ENCODE data around the gene PTPA.

The PTPA gene

DNA sequence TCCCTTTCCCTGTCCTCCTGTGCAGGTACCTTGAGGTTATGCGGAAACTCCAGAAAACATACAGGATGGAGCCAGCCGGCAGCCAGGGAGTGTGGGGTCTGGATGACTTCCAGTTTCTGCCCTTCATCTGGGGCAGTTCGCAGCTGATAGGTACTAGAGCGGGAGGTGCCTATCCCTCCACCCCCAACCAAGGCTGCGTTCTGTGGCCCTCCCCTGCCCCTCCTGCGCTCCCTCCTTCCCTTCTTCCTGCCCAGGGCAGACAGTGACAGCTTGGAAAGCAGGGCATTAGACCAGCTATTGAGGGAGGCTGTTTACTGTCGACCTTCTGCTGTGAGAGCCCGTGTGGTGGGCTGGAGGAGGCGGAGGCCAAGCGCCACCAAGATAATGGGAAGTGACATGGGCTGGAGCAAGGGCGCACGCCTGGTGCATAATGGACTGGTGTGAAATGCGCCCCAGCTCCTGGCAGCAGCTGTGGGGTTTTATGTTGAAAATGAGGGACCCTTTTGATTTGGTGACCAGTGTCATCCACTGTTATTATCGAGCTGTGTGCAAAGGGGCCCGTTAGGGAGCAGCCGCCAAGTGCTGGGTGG lies 25.3 kb downstream of the PTPA start:
- no peak for DNase-seq (ENCODE audit: low read depth in 1 of 2, low spot score in 1 of 2)

DNA sequence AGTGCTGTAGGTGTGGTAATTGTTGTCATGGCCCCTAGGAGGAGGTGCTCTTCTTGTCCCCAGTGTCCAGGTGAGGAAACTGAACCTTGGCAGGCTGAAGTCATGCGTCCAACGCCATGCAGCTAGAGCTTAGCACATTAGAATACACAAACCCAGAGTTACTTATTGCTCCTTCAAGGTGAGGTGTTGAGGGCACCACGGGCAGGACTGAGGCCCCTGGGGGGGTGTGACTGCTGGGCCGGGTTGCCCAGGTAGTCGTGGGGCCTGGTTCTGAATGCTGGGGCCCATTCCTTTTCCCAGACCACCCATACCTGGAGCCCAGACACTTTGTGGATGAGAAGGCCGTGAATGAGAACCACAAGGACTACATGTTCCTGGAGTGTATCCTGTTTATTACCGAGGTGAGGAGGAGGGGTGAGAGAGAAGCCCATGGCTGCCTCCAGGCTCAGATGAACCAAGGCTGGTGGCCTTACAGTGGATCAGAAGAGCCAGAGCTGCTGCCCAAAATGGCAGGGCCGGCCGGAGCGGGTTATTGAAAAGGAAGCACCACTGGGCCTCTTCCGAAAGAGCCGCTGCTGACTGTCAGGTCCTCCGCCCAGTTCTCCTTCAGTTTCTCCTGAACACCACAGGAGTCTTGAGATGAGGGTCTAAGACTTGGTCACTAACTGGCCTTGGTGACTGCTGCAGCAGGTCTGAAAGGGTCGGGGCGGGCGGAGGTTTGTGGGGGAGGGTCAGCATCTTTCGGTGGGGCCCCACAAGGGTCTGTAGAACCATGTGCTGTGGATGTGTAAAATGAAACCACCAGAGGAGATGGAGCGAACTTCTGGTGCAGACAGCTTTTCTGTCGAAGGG lies 26.3 kb downstream of the PTPA start:
- no peak for DNase-seq (ENCODE audit: low read depth in 1 of 2, low spot score in 1 of 2)

DNA sequence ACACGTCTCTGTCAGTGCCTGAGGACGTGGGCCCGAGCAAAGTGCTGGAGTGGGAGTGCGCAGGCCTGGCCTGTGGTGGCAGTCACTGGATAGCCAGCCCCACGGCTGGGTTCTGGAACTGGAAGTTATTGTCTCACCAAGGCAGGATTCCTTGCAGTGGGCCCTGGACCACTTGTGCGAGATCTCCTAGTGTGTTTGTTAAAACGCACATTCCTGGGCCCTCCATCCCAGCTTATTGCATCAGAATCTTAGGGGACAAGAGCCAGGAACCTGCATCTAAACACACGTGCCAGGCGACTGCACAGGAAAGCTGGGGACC lies 26.9 kb downstream of the PTPA start:
- DNase-seq (ENCODE audit: low read depth in 1 of 2, low spot score in 1 of 2) = no peak

DNA sequence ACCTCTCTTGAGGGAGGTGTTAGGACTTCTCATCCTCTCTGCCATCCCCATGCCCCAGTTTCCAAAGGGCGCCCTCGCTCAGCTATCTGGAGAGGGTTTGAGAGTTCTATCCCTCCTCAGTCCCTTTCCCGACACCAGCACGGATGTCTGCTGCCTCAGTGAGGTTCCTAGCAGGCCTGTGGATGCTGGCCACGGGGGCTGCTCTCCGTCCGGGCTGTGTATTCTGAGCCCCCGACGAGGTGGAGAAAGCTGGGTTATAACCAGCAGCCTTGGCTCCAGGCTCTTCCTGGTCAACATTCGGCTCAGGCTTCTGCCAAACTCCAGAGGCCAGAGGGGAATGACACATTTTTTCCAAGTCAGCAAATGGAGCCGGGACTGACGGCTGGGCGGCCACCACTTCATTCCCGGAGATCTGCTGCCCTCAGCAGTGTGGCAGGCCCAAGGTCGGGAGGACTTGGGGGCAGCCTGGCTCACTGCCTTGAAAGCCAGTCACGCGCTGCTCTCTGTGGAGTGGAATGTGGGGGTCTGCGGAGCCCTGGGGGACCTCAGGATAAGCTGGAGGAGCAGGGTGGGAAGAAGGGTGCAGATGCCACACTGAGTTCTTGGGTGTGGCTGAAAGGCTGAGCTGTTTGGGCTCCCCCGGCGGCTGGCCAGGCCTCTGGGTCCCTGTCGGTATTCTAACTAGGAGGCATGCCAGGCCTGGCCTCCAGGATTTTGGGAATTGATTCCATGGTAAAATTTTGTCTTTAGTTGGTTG lies 27.4 kb downstream of the PTPA start:
- no peak for DNase-seq (ENCODE audit: low read depth in 1 of 2, low spot score in 1 of 2)

DNA sequence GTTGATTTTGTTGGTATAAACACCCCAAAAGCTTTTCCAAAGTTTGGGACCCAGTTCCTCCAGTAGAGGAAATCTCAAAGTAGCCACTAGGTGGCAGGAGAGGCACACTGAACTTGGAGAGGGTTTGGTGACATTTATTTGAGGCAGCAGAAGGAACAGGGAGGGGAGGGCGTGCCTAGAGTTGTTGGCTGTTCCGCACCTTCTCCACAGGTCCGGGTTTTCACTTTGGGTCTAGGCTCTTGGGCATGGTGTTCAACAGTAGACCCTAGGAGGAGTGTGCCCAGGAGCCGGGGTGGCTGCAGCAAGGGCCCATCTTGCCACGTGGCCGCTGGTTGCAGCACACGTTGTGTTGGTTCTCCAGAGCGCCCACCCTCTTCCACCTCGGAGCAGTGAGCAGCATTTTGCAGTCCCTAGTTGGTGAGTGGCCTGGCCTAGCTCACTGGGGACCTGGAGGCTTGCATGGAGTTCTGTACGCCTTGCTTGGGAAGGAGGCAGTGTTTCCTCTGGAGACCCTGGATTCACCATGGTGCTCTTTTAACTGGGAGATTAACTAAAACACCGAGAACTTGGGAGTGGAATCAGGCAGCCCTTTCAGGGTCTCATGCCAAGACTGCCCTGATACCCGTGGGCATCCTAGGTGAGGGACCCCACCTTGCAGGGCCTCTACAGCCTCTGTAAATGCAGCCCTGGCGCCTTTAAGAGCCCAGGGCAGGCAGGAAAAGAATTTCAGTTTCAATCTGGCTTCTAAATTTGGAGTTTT lies 28.2 kb downstream of the PTPA start:
- peak; percentile 44 to 54 for DNase-seq (ENCODE audit: low read depth in 1 of 2, low spot score in 1 of 2)

DNA sequence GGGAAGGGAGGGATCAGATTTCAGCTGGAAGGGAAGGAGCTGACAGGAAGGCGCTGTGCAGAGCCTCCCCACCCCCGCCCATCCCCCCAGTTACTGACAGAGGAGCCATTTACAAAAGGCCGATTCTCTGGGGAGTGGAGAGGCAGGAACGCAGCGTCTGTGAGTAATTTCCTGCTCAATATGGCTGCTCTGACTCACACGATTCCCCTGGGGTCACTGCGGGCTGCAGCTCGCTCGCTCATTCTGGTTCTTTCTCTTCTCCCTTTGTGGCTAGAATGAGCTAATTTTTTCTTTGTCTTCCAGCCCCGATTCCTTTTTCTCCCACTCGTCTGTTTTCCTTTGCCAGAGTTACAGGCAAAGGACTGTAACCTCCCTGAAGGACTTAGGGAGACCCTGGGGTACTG lies 28.8 kb downstream of the PTPA start:
- DNase-seq (ENCODE audit: low read depth in 1 of 2, low spot score in 1 of 2) = peak; percentile 49 to 66

DNA sequence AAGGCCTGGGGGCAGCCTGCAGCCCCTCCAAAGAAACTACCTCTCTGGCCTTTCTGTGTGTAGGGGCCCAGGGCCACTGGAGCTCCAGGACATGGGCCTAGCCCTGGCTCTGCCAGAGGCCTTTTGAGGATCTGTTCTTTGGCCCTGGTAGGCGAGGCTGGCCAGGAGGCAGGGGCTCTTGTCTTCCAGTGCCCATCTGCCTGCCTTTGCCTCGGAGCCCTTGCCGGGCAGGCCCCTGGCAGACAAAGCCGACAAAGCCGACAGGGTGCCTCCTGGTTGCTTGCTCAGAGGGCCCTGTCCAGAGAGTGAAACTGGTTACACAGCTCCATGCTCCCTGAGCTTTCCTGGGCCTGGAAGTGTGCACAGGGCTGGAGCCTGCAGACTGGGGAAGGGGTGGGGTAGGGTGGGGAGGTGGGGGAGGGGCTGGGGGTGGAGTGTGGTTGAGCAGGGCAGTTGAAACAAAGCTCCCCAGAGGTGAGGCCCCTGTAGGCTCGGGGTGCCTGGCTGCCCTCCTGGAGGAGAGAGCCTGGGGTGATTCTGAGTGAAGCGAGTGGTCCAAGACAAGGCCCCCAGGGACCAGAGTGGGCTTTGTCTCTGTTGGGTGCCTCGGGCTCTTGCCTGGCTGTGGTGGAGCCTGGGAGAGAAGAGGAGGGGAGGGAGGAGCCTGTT lies 29.3 kb downstream of the PTPA start:
- DNase-seq (ENCODE audit: low read depth in 1 of 2, low spot score in 1 of 2) = no peak

DNA sequence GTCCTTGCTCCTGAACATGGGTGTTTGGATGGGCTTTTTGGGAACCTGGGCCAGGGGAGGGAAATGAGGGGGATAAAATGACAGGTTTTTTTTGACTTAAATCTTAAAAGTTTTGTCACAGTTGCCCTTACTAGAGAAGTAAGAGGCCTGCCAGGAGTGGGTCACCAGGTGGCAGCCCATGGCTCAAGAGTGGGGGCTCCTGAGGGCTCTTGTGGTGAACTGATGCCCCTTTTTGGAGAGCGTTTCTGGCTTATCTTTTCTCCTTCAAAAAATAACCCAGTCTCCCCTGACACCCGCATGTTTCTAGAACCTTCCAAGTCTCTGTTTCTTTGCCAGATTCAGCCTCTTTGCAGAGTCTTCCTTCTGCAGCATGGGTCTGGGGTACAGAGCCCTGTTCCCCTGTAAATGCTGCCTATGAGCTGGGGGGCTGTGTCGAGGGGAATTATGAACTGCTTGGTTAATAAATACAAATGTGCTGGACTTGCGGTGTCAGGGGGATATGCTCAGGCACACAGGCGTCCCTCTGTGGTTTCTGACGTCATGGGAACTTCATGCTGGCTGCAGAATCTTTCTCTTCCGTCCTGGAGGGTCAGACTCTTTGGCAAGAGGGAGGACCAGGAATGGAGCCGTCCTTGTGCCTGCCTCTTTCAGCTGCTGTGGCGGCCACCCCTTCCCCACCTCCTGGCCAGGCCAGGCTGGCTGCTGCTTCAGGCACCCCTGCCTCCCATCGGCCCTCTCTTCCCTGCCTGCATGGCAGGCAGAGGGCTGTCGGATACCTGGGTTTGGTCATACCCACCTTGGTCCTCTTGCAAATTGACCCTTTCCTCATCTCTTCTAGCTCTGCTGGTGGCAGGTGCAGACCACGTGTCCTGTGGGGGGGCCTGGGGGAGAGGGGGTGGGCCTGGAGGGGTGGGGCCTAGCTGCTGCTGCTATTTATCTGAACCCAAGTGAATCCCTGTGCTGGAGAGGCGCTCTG lies 30.1 kb downstream of the PTPA start:
- DNase-seq (ENCODE audit: low read depth in 1 of 2, low spot score in 1 of 2) = peak in 1 of 2 donors; percentile 9

DNA sequence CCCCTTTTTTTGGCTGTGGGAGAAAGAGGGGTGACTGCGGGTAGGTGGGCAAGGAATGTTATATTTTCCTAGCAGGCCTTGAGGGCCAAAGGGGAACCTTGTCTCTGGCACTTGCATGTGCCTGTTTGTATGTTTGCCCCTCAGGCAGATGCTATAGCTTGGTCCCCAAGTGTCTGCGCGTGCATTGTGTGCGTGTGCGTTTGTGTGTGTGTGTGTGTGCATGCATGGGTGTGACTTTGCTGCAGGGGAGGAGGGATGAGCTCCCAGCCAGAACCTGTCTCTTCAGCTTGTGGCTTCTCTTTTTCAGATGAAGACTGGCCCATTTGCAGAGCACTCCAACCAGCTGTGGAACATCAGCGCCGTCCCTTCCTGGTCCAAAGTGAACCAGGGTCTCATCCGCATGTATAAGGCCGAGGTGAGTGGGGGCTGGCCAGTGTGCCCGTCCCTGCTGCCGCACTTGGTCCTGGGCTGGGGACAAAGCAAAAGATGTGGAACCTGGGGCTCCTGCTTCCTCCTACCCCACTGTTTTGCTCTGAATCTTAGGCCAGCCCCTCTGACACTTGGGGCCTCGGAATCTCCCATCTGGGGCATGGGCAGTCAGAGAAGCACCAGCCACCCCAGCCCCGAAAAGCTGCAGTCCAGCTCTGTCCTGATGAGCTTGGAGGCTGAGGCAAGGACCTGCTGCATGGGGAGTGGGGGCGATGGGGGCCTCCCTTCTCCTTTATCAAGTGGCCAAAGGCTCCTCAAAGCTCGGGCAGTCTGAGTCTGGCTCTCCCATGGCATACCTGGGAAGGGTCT lies 31.1 kb downstream of the PTPA start:
- DNase-seq (ENCODE audit: low read depth in 1 of 2, low spot score in 1 of 2) = no peak

DNA sequence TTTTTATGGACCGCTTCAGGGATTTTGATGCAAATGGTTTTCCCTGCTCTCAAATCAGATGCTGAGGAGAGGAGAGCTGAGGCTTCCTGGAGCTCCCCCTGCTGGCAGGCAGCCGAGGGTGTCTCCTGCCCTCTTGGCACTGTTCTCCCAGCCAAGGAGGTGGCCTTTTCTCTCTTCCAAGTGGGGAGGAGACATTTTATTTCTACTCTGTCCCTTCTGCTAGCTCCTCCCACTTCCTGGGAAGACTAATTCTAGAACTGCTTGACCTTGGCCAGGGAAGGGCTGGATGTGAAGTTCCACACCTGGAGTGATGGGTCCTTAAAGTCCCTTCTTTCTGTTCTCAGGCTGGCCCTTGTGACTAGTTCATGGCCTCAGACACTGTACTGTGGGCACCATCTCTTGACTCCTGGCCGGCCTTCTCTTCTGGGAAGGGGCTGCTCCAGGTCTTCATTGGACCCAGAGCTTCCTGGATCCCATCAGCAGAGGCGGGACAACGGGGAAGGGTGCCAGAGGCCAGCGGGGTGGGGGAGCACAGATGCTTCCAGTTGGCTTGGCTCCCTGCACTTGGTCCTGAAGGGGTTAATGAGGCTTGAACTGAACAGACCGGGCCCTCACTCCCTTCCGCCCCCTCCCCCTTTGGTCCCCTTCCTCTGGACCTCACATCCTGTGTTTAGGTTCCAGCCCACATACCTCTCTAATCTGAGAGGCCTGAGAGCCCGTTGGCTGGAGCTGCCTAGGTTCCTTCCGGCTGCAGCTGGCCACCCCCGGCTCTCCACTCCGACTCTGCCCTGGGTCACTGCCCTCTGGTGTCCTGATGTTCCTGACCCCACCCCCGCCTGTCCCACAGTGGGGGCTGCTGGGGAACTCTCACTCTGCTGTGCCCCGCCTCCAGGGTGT lies 32.1 kb downstream of the PTPA start:
- DNase-seq (ENCODE audit: low read depth in 1 of 2, low spot score in 1 of 2) = peak; percentile 53 to 56

DNA sequence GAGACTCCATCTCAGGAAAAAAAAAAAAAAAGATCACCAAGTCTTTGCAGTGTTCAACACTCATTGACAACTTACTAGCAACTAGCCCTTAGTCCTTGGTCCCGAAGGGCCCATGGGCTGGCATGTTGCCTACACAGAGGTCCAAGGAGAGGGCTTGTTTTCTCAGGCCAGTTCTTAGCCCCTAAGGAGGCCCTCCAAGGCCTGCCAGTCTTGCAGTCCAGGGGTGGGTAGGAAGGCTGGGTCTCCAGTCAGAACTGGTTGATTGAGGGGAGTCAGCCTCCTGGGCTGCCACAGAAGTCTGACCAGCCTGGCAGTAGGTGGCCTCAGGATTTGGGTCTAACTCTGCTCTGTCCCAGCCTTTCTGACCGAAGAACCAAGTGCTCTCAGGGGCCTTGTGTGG lies 34.1 kb downstream of the PTPA start:
- no peak for DNase-seq (ENCODE audit: low read depth in 1 of 2, low spot score in 1 of 2)

DNA sequence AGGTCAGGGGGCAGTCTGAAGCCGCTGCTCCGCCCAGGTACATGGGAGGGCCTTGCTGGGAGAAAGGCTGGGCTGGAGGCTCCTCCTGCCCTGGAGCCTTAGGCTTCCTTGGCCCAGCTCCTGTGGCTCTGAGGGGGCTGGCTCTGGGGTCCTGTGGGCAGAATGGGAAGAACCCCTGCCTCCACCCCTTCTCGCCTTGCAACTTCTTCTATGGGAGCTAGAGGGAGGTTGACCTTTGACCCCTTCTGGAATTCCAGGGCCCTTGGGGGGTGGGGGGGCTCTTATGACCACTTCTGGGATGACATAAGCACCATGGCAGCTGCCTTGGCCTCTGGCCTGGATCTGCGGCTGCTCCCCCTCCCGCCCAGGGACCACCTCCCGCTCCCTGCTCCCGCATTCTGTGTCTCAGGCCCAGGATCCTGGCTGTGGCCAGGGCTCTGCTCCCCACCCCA lies 34.7 kb downstream of the PTPA start:
- no peak for DNase-seq (ENCODE audit: low read depth in 1 of 2, low spot score in 1 of 2)

DNA sequence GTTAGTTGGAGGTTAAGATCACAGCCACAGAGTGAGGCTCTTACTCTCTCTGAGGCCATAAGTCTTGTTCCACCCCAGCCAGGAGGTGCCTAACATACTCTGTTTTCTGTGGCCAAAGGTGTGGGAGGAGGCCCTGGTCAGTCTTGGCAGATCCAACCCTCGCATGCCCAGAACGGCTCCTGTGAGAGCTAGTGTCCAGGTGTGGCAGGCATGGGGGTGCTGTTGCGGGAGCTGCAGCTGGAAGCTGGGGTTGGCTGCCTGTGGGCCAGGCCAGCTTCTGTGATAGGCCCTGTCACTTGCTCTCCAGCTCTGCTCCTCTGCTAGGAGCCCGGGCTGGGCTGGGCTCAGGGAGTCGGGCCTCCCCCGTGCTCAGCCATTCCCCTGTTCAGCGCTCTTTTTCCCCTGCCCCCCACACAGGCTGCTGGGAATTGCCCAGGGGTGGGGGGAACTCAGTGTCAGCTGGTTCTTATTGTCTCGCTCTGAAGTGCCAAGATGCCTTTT lies 35.3 kb downstream of the PTPA start:
- DNase-seq (ENCODE audit: low read depth in 1 of 2, low spot score in 1 of 2) = no peak

DNA sequence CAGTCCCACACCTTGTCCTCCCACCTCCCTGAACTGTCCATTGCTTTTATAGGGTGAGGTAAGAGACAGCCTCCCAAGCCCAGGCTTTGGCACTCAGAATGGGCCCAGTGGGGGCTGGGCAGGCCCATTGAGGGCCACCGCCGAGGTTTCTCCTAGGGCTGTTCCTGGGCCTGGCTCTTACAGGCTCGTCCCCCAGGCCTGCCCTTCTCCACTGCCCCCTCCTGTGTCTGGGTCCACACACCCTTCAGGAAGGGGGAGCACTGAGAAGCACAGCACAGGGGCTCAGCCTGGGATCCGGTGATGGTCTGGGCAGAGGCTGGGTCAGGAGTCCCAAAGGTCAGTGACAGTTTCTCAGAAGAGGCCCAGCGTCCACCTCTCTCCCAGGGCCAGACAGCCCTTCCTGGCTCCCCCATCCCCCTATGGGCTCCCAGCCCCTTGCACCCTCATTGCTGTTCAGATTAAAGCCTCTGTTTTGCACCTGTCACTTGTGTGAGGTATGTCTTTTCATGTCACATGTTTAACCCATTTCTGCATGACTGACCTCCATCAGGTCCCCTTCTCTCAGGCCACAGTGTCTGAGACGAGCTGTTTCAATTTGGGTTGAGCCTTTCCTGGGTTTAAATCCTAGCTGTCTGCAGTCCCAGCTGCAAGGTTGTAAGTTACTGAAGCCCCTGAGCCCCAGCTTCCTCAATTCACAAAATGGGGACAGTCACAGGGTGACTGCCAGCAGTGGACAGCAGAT lies 37.4 kb downstream of the PTPA start:
- DNase-seq (ENCODE audit: low read depth in 1 of 2, low spot score in 1 of 2) = no peak

DNA sequence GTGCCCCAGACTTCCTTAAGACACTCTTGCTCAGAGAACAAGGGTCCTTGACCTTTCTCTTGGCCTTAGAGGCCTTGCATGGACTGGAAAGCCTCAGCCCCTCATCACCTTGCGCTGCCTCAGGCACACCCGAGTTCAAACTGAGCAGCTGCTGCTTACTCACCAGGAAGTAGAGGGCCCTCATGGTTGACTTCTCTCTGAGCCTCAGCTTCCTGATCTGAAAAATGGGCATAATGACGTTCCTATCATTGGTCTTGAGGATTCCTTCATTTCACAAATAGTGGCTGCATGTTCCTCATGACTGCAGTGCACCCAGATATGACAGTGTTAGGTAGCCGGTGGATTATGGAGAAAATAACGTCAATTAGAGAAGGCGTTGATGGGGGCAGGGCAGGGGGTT lies 38.2 kb downstream of the PTPA start:
- DNase-seq (ENCODE audit: low read depth in 1 of 2, low spot score in 1 of 2) = no peak

DNA sequence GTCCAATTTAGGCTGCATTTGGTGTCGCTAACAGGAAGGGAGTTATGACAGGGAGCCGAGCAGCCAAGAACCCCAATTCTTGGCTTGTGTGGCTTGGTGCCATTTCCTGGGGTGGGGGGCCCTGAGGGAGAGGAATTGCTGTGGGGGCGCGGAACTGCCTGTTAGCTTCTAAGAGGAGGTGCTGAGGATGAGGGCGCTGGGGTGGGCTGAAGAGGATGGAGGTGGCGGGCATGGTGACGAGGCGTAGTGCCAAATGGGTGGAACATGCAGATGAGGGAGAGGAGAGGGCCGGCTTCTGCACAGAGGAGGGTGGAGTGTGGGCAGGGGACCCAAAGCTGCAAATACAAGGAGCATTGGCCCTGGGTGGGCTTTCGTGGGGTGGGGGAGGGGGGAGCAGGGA lies 38.9 kb downstream of the PTPA start:
- no peak for DNase-seq (ENCODE audit: low read depth in 1 of 2, low spot score in 1 of 2)

DNA sequence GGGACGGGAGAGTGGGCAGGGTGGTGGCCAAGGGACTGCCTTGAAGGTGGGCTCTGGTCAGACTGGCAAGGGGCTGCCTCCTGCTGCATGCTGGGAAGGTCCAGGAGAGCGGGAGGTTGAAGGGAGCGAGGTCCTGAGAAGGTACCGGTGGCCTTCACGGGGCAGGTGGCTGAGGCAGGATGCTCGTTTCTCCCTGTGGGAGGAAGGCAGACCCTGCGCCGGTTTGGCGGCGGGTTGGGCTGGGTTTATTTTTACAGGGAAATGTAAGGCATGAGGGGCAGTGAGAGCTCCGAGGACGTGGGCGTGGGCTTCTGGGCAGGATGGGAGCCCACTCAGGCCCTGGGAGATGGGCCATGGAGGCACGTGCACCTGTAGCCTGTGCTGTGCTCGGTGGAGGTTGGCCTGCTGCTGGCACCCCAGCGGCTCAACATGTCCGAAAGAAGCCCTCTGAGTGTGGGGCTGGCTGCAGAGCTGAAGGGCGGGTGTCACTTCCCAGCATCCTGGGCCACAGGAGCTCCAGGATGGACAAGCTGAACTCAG lies 39.5 kb downstream of the PTPA start:
- DNase-seq (ENCODE audit: low read depth in 1 of 2, low spot score in 1 of 2) = no peak
